Endothelial cell of umbilical vein (primary cell): ENCODE data around the gene INO80C. TPM values are rescaled to one million over a fixed set of nuclear protein-coding genes. Genes with fewer than 3 reads are reported as not detected.

Experiments used
- BruUV-seq: library from RNA; stranded (reverse); fragments of 400-500 nt; replicated peaks from 2 replicates; lab custom pipeline; 2021; lab: Mats Ljungman, UMichigan
- CTCF ChIA-PET: fragments of 300-600, 350-600 bp; sonication (Branson Sonifier 250); formaldehyde crosslinking; loops from one replicate; lab custom pipeline; 2021; ENCODE audit warnings: antibody characterized with exemption, inconsistent platforms; lab: Charles Lee
- POLR2A ChIA-PET: fragments of 300-600, 350-600 bp; sonication (Branson Sonifier 250); formaldehyde crosslinking; loops from one replicate; lab custom pipeline; 2021; ENCODE audit warnings: antibody characterized with exemption, inconsistent platforms; lab: Charles Lee
- DNase-seq: peaks from one replicate; pipeline ENCODE4 v3.0.0-alpha.2; 2011; ENCODE audit warnings: low read depth, low spot score
- FAIRE-seq: peaks from 2 replicates; lab custom pipeline; 2011; peaks lifted over from hg19 to GRCh38; lab: Jason Lieb, UNC
- H2AFZ ChIP-seq: 2 replicates; pipeline ENCODE4 v1.6.0; 2012; ENCODE audit warnings: low read depth, low read length, control low read depth, inconsistent platforms
- H3K27ac ChIP-seq: 2 replicates; pipeline ENCODE4 v1.5.1; 2011; ENCODE audit warnings: low read depth, mild to moderate bottlenecking, control low read depth, low read length, moderate library complexity; ENCODE audit not compliant: insufficient read depth
- H3K27me3 ChIP-seq, 2 experiments: 2 replicates each; pipeline versions ENCODE4 v1.6.0 to v1.6.1; 2011; ENCODE audit warnings: low read length in 2 of 2, mixed read lengths in 1 of 2; ENCODE audit not compliant: control insufficient read depth in 2 of 2, insufficient read depth in 2 of 2
- H3K36me3 ChIP-seq, 2 experiments: 2 replicates in 1 of 2; 3 replicates in 1 of 2; pipeline ENCODE4 v1.5.1; 2011; ENCODE audit warnings: low read length in 2 of 2, mild to moderate bottlenecking in 1 of 2, moderate library complexity in 1 of 2; ENCODE audit not compliant: control insufficient read depth in 2 of 2, insufficient read depth in 2 of 2; ENCODE audit errors: extremely low read depth in 1 of 2
- H3K4me1 ChIP-seq: 3 replicates; pipeline ENCODE4 v1.5.1; 2011; ENCODE audit warnings: mild to moderate bottlenecking, low read length; ENCODE audit not compliant: control insufficient read depth, insufficient read depth; ENCODE audit errors: extremely low read depth
- H3K4me2 ChIP-seq: 2 replicates; pipeline ENCODE4 v1.6.1; 2011; ENCODE audit warnings: low read length, control low read depth, mixed read lengths; ENCODE audit not compliant: insufficient read depth
- H3K4me3 ChIP-seq, 3 experiments: fragments of 200-600 bp in 1 of 3; sonication (generic), shearing (Covaris generic) in 1 of 3; replicated peaks in 1 of 3; 2 replicates each; pipeline ENCODE4 v1.5.1; 2011 to 2016; ENCODE audit warnings: control low read depth in 3 of 3, low read length in 3 of 3, mild to moderate bottlenecking in 2 of 3, inconsistent platforms in 1 of 3, low read depth in 1 of 3, moderate library complexity in 1 of 3; ENCODE audit not compliant: insufficient read depth in 1 of 3
- H3K79me2 ChIP-seq: 2 replicates; pipeline ENCODE4 v1.6.0; 2012; ENCODE audit warnings: low read length, inconsistent platforms; ENCODE audit not compliant: control insufficient read depth, insufficient read depth
- H3K9ac ChIP-seq: replicated peaks from 2 replicates; pipeline ENCODE3; 2011; ENCODE audit warnings: low read length, control low read depth; ENCODE audit not compliant: insufficient read depth; ENCODE audit errors: extremely low read depth
- H3K9me1 ChIP-seq: replicated peaks from 3 replicates; pipeline ENCODE4 v1.6.0; 2011; ENCODE audit warnings: mild to moderate bottlenecking, low read length; ENCODE audit not compliant: control insufficient read depth, insufficient read depth; ENCODE audit errors: extremely low read depth
- H3K9me3 ChIP-seq: replicated peaks from 2 replicates; pipeline ENCODE4 v1.5.1; 2012; ENCODE audit warnings: low read length, inconsistent platforms; ENCODE audit not compliant: control insufficient read depth, insufficient read depth
- H4K20me1 ChIP-seq: replicated peaks from 2 replicates; pipeline ENCODE3; 2011; ENCODE audit warnings: mild to moderate bottlenecking, low read length; ENCODE audit not compliant: control insufficient read depth, insufficient read depth; ENCODE audit errors: extremely low read depth
- FOS ChIP-seq: IDR thresholded peaks from 2 replicates; pipeline ENCODE4 v1.6.1; 2011; ENCODE audit warnings: mild to moderate bottlenecking, low read length, moderate library complexity, borderline replicate concordance; ENCODE audit not compliant: insufficient read depth
- GATA2 ChIP-seq: IDR thresholded peaks from 2 replicates; pipeline ENCODE4 v1.7.0; 2011; ENCODE audit warnings: low read depth, mild to moderate bottlenecking, moderate library complexity, mixed read lengths, low read length; ENCODE audit not compliant: insufficient read length, insufficient read depth
- JUN ChIP-seq: IDR thresholded peaks from 2 replicates; pipeline ENCODE4 v1.6.1; 2011; ENCODE audit warnings: borderline replicate concordance, low read depth; ENCODE audit not compliant: insufficient read length, insufficient read depth
- MYC ChIP-seq: IDR thresholded peaks from one replicate; pipeline ENCODE4 v1.6.1; 2011; ENCODE audit warnings: mild to moderate bottlenecking, low read depth, low read length
- POLR2A ChIP-seq: IDR thresholded peaks from 2 replicates; pipeline ENCODE4 v1.6.1; 2012; ENCODE audit warnings: low read depth, mild to moderate bottlenecking, control low read depth, low read length
- POLR2AphosphoS5 ChIP-seq: IDR thresholded peaks from 2 replicates; pipeline ENCODE4 v1.6.1; 2012; ENCODE audit warnings: low read depth, mild to moderate bottlenecking, control low read depth, low read length, moderate library complexity; ENCODE audit not compliant: insufficient read depth
- dilution Hi-C: fragments of 300-500 bp; cut with MboI; formaldehyde crosslinking; loops from one replicate; pipeline ENCODE4 v1.15.0; 2019; ENCODE audit warnings: low sequenced_read_pairs; ENCODE audit not compliant: extremely low pct_ligation_motif_present
- intact Hi-C: fragments of 100-400 bp; cut with micrococcal nuclease; formaldehyde crosslinking; loops from one replicate; pipeline ENCODE4 v1.10.0; 2022
- polyA plus RNA-seq, 4 experiments: library from polyadenylated mRNA; depleted of rRNA in 3 of 4; stranded (reverse) in 3 of 4; unstranded in 1 of 4; fragments of >200 nt; gene quantifications; 2 replicates each; pipeline versions ENCODE4 v1.2.1 to v1.2.3, GENCODE V29; 2011 to 2012; ENCODE audit warnings: missing spikeins in 1 of 4
- total RNA-seq: library from RNA; stranded (reverse); gene quantifications from 2 replicates; pipeline ENCODE4 v1.2.3, GENCODE V29; 2021
- TF ChIP-seq, protein P1 (sequence below), 2 donors: IDR thresholded peaks; 1 replicate in 1 of 2; 2 replicates in 1 of 2; pipeline ENCODE4 v1.5.1; 2011; ENCODE audit warnings: low read length in 2 of 2, mild to moderate bottlenecking in 2 of 2, moderate library complexity in 2 of 2, control low read depth in 1 of 2, inconsistent platforms in 1 of 2, low read depth in 1 of 2; ENCODE audit not compliant: insufficient read depth in 1 of 2; ENCODE audit errors: extremely low read depth in 1 of 2

The INO80C gene
- total and polyA plus RNA-seq, 2 donors (not counting 3 experiments of a cell fraction or from before 2014, with no cell fraction given), result 43.4 to 56.0 TPM

DNA sequence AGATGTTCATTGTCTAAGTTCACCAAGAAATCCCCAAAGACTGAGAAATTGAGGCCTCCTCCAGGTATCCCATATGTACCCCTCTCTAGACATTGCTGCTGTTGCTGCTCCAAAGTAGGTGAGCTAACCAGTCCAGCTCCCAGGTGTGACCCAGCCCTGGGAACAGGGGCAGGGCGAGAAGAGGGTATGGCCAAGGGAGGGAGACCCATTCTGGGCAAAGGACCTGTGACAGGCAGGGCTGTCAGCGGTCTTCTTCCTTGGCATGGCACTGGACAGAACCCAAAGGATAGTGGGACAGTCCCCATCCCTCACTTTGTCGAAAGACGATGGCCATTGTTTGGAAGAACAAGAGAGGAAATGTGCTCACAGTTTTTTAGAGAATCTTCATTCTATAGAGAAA, 7.2 kb upstream of the INO80C start:
- no peak for TF ChIP-seq POLR2A
- no peak for TF ChIP-seq POLR2AphosphoS5
- TF ChIP-seq MYC, result no peak
- TF ChIP-seq, protein P1, sequence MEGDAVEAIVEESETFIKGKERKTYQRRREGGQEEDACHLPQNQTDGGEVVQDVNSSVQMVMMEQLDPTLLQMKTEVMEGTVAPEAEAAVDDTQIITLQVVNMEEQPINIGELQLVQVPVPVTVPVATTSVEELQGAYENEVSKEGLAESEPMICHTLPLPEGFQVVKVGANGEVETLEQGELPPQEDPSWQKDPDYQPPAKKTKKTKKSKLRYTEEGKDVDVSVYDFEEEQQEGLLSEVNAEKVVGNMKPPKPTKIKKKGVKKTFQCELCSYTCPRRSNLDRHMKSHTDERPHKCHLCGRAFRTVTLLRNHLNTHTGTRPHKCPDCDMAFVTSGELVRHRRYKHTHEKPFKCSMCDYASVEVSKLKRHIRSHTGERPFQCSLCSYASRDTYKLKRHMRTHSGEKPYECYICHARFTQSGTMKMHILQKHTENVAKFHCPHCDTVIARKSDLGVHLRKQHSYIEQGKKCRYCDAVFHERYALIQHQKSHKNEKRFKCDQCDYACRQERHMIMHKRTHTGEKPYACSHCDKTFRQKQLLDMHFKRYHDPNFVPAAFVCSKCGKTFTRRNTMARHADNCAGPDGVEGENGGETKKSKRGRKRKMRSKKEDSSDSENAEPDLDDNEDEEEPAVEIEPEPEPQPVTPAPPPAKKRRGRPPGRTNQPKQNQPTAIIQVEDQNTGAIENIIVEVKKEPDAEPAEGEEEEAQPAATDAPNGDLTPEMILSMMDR (IDR thresholded peaks at IDR 0.05; ENCODE audit: extremely low read depth in 1 of 2, insufficient read depth in 1 of 2, low read depth in 1 of 2, low read length in 2 of 2), result no peak
- no peak for TF ChIP-seq FOS
- TF ChIP-seq JUN, result no peak
- no peak for TF ChIP-seq GATA2
- Histone ChIP-seq H3K27me3 (no peaks in the 10 kb centered on the region), H3K4me3 (no peak overlapping the region), H3K36me3 (no peaks in the 10 kb centered on the region), H3K9me3 (no peaks in the 10 kb centered on the region), H3K4me1 (peaks cover 2% of the 10 kb centered on the region), H2AFZ (no peak overlapping the region), H3K9me1 (no peaks in the 10 kb centered on the region), H3K9ac (no peak overlapping the region), H3K79me2 (no peaks in the 10 kb centered on the region), H3K27ac (no peak overlapping the region), H4K20me1 (no peaks in the 10 kb centered on the region), H3K4me2 (no peak overlapping the region)
- POLR2A ChIA-PET, result no interaction called here
- FAIRE-seq, result no peak
- DNase-seq, result no peak
- no TSS peak for BruUV-seq
- intact Hi-C loops (no loop called here), dilution Hi-C loops (no loop called here)
- CTCF ChIA-PET, result no interaction called here
